Testis (tissue), 3 donors: ENCODE data around the gene SMIM5. TPM values are rescaled to one million over a fixed set of nuclear protein-coding genes. Genes with fewer than 3 reads are reported as not detected.
"Not testable (repeated sequence)": the region's sequence is repeated elsewhere in the genome, so short reads cannot be mapped to it uniquely, and the experiment has no call there.

Experiments
- DNase-seq: peaks from one replicate; pipeline ENCODE4 v3.0.0-alpha.2; 2019
- H3K27ac ChIP-seq, 2 donors: fragments of 200-600 bp; sonication (generic); one replicate each; pipeline ENCODE4 v1.5.1; 2019
- H3K27me3 ChIP-seq: fragments of 200-600 bp; sonication (generic); one replicate; pipeline ENCODE4 v1.5.1; 2019
- H3K36me3 ChIP-seq: fragments of 200-600 bp; sonication (generic); one replicate; pipeline ENCODE4 v1.5.1; 2017; ENCODE audit warnings: low read depth; ENCODE audit errors: missing control alignments
- H3K4me1 ChIP-seq: fragments of 200-600 bp; sonication (generic); one replicate; pipeline ENCODE4 v1.5.1; 2019
- H3K4me3 ChIP-seq, 2 donors: fragments of 200-600 bp; sonication (generic); one replicate each; pipeline ENCODE4 v1.5.1; 2017 to 2019
- H3K9me3 ChIP-seq: fragments of 200-600 bp; sonication (generic); one replicate; pipeline ENCODE4 v1.5.1; 2017
- CTCF ChIP-seq, 3 experiments: fragments of 450-650 bp in 2 of 3; fragments of 200-600 bp in 1 of 3; sonication (generic) in 1 of 3; IDR thresholded peaks; one replicate each; pipeline ENCODE4 v1.5.1; 2016 to 2019; ENCODE audit warnings: antibody characterized with exemption in 3 of 3, mild to moderate bottlenecking in 2 of 3, moderate library complexity in 1 of 3
- POLR2A ChIP-seq: fragments of 450-650 bp; IDR thresholded peaks from one replicate; pipeline ENCODE4 v1.6.1; 2017; ENCODE audit warnings: antibody characterized with exemption, mild to moderate bottlenecking, moderate library complexity
- WGBS, 2 donors: methylation state at CpG; one replicate each; pipeline ENCODE4 v1.1.5; 2018; 5-methylcytosine and 5-hydroxymethylcytosine counted together
- intact Hi-C: fragments of 100-400 bp; cut with DNase I; formaldehyde crosslinking; loops from one replicate; pipeline ENCODE4 v1.15.1; 2023; ENCODE audit warnings: low total_unique reads
- polyA plus RNA-seq: library from polyadenylated mRNA; stranded (reverse); fragments of 350-450 nt; fragmentation: Illumina TruSeq; extraction: RNeasy Lipid Tissue Mini Kit (QIAGEN cat#74804); gene quantifications from one replicate; pipeline ENCODE4 v1.2.3, GENCODE V29; 2014; ENCODE audit warnings: low read depth, low replicate concordance; ENCODE audit not compliant: insufficient read depth
- total RNA-seq, 2 donors: library from RNA; depleted of rRNA; stranded (reverse); fragments of >200 nt; gene quantifications; one replicate each; pipeline ENCODE4 v1.2.3, GENCODE V29; 2016

Gene SMIM5
- total and polyA plus RNA-seq, 3 donors from 2014 or later: 1.9 to 2.0 (median 2.0) TPM

GRCh38 chr17:75591722-75592302, 41.4 kb upstream of the SMIM5 start:
- TF ChIP-seq CTCF (IDR thresholded peaks at IDR 0.05): no peak
- no peak for TF ChIP-seq POLR2A
- 90 to 93% methylated on average over 3 to 7 of the region's 7 CpGs for WGBS, 2 donors
- intact Hi-C loops: no loop called here

GRCh38 chr17:75592348-75593020, 40.8 kb upstream of the SMIM5 start:
- Histone ChIP-seq H3K27ac (no peak overlapping the region), H3K9me3 (no peaks in the 10 kb centered on the region), H3K4me3 (no peak overlapping the region), H3K4me1 (peaks cover 8% of the 10 kb centered on the region), H3K27me3 (no peaks in the 10 kb centered on the region), H3K36me3 (no peaks in the 10 kb centered on the region)
- TF ChIP-seq CTCF (IDR thresholded peaks at IDR 0.05) (no peak), POLR2A (no peak)
- intact Hi-C loops: no loop called here
- 81 to 93% methylated on average over 12 to 17 of the region's 17 CpGs for WGBS, 2 donors
- DNase-seq: no peak

More at GRCh38 chr17:75591722-75592302, 41.4 kb upstream of the SMIM5 start:
- no peak for DNase-seq
- Histone ChIP-seq H3K4me3 (no peak overlapping the region), H3K27ac (no peak overlapping the region), H3K4me1 (peaks cover 14% of the 10 kb centered on the region), H3K27me3 (no peaks in the 10 kb centered on the region), H3K36me3 (no peaks in the 10 kb centered on the region), H3K9me3 (no peaks in the 10 kb centered on the region)

- H3K36me3 ChIP-seq, H3K27ac ChIP-seq, DNase-seq, intact Hi-C loops, H3K4me1 ChIP-seq, H3K4me3 ChIP-seq, H3K27me3 ChIP-seq, H3K9me3 ChIP-seq: not testable (repeated sequence)
- 92 to 93% methylated on average over 9 of the region's 9 CpGs for WGBS, 2 donors
Observed at GRCh38 chr17:75593430-75593829, 39.8 kb upstream of the SMIM5 start.

- H3K9me3 ChIP-seq: no peaks in the 10 kb centered on the region
- no peak for DNase-seq
- intact Hi-C loops: no loop called here
Observed at GRCh38 chr17:75594499-75595283, 38.5 kb upstream of the SMIM5 start.

More at GRCh38 chr17:75594499-75595283, 38.5 kb upstream of the SMIM5 start:
- Histone ChIP-seq H3K36me3 (no peaks in the 10 kb centered on the region), H3K27ac (no peak overlapping the region), H3K27me3 (no peaks in the 10 kb centered on the region), H3K4me1 (peaks cover 5% of the 10 kb centered on the region), H3K4me3 (no peak overlapping the region)
- TF ChIP-seq CTCF (IDR thresholded peaks at IDR 0.05) (no peak), POLR2A (no peak)
- 83 to 94% methylated on average over 3 to 27 of the region's 28 CpGs for WGBS, 2 donors
